ENCODE data around the gene DRGX. TPM values are rescaled to one million over a fixed set of nuclear protein-coding genes. Genes with fewer than 3 reads are reported as not detected.

The DRGX gene
- total and polyA plus RNA-seq, 7 donors: 0.04 TPM; not detected in 6

DNA sequence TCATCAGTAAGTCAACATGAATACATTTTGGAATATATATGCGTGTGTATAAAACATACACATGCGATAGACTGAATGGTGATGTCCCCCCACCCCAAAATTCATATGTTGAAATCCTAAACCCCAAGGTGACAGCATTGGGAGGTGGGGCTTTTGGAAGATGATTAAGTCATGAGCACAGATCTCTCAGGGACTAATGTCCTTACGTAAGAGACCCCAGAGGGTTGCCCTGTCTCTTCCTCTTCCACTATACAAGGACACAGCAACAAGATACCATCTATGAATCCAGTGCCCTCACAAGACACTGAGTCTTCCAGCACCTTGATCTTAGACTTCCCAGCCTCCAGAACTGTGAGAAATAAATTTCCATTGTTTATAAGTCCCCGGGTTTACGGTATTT is 22.5 kb downstream of the DRGX start:
- DNase-seq (no peak), ATAC-seq (no peak)
- Histone ChIP-seq H3K27me3 (ENCODE audit: insufficient read depth in 3 of 3, low read length in 2 of 3) (peaks cover 0 to 1% (median 0%) of the 10 kb centered on the region in 3 donors), H3K4me1 (no peaks in the 10 kb centered on the region), H3K4me3 (no peak overlapping the region), H3K9me3 (no peaks in the 10 kb centered on the region), H3K27ac (no peak overlapping the region), H3K36me3 (ENCODE audit: insufficient read depth in 1 of 2, low read depth in 1 of 2) (no peaks in the 10 kb centered on the region)
- no peak for TF ChIP-seq CTCF (IDR thresholded peaks at IDR 0.05)
- intact Hi-C loops (cut with DNase I): no loop called here
- 91 to 95% (median 94%) methylated on average over 5 of the region's 5 CpGs for WGBS, 3 donors

DNA sequence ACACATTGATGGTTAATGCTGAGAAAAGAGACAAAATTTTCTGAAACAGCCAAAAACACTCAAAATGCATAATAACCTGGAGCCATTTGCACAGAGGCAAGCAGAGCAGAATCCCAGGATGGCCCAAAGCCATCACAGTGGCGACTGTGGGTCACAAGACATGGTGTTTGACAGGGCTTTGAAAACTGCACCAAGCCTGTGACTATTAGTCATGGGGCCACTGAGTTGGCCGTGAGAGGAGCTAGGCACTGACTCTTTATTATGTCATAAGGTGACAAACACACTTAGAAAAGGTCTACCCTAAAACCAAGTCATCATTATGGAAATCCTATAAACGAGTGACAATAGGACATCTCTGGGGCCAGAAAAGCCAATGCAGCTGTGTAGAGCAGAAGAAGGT is 23.9 kb downstream of the DRGX start:
- no peak for DNase-seq

GRCh38 chr10:49370326-49371100 is 25.4 kb downstream of the DRGX start:
- intact Hi-C loops (cut with DNase I): no loop called here
- no peak overlapping the region for H3K27ac ChIP-seq
- no peaks in the 10 kb centered on the region for H3K36me3 ChIP-seq (ENCODE audit: insufficient read depth in 1 of 2, low read depth in 1 of 2)
- no peaks in the 10 kb centered on the region for H3K4me1 ChIP-seq
- H3K4me3 ChIP-seq: no peak overlapping the region
- peaks cover 0 to 3% (median 0%) of the 10 kb centered on the region in 3 donors for H3K27me3 ChIP-seq (ENCODE audit: insufficient read depth in 3 of 3, low read length in 2 of 3)
- DNase-seq (no peak), ATAC-seq (no peak)
- no peak for TF ChIP-seq CTCF (IDR thresholded peaks at IDR 0.05)
- H3K9me3 ChIP-seq: no peaks in the 10 kb centered on the region
- 72 to 84% (median 74%) methylated on average over 8 of the region's 8 CpGs for WGBS, 3 donors

More for the DNA sequence above, 23.9 kb downstream of the DRGX start:
- no peaks in the 10 kb centered on the region for H3K9me3 ChIP-seq
- no peak for TF ChIP-seq CTCF (IDR thresholded peaks at IDR 0.05)
- H3K27me3 ChIP-seq (ENCODE audit: insufficient read depth in 3 of 3, low read length in 2 of 3): peaks cover 0 to 3% (median 0%) of the 10 kb centered on the region in 3 donors
- H3K36me3 ChIP-seq (ENCODE audit: insufficient read depth in 1 of 2, low read depth in 1 of 2): no peaks in the 10 kb centered on the region
- H3K27ac ChIP-seq: no peak overlapping the region
- WGBS, 3 donors: 46 to 55% (median 51%) methylated on average over 3 of the region's 3 CpGs
- no peaks in the 10 kb centered on the region for H3K4me1 ChIP-seq
- intact Hi-C loops (cut with DNase I): no loop called here
- ATAC-seq: no peak
- no peak overlapping the region for H3K4me3 ChIP-seq

DNA sequence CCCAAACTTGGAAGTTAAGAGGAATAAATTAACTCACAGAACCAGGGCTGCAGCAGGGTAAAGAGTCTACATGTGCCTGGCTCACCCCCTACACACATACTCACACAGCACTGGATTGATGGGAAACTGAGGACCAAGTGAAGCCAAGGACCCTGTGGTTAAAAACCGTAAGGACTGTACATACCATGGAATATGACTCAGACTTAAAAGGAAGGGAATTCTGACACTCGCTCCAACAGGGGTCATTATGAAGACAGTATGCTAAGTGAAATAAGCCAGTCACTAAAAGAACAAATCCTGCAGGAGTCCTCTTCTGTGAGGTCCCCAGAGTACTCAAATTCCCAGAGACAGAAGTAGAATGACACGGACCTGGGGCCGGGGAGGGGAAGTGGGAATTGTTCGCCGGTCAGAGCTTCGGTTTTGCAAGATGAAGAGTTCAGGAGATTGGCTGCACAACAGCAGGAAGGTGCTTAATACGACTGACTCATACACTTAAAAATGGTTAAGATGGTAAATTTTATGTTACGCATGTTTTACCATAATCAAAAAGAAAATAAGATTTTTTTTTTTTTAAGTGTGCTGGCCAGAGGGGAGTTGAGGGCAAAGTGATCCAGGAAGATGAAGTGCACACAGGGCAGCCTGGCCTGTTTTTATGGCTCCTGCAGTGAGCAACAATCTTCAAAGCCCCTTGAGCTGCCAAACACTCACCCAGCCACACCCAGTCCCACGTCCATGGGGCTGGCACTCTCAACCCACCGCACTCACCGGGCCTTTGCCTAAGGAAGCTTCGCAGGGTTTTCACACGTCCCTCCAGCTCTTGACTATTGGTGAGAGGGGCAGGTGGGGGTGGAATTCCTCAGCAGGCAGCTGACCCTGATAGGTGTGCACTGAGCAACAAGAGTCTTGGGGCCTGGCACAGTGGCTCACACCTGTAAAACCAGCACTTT is 26.4 kb downstream of the DRGX start:
- 60 to 67% (median 64%) methylated on average over 14 of the region's 14 CpGs for WGBS, 3 donors
- Histone ChIP-seq H3K27ac (no peak overlapping the region), H3K4me3 (no peak overlapping the region), H3K27me3 (ENCODE audit: insufficient read depth in 3 of 3, low read length in 2 of 3) (peaks cover 0 to 3% (median 0%) of the 10 kb centered on the region in 3 donors), H3K4me1 (no peaks in the 10 kb centered on the region), H3K36me3 (ENCODE audit: insufficient read depth in 1 of 2, low read depth in 1 of 2) (no peaks in the 10 kb centered on the region), H3K9me3 (no peaks in the 10 kb centered on the region)
- no peak for DNase-seq
- intact Hi-C loops (cut with DNase I): no loop called here
- no peak for ATAC-seq
- no peak for TF ChIP-seq CTCF (IDR thresholded peaks at IDR 0.05)

Measured in psoas muscle (tissue), 8 donors.